ENCODE measurements around the gene PFKFB3. TPM values are rescaled to one million over a fixed set of nuclear protein-coding genes. Genes with fewer than 3 reads are reported as not detected.

Gene PFKFB3
- total and polyA plus RNA-seq, 9 of the 15 experiments (the other 6 are each of a cell fraction or from before 2014, with no cell fraction given) = 0.46 to 21.6 (median 7.8) TPM

GRCh38 chr10:6214612-6215011 is 11.9 kb downstream of the PFKFB3 start:
- Histone ChIP-seq H2AFZ (ENCODE audit: low read depth, low read length) (no peak overlapping the region), H3K27ac (ENCODE audit: extremely low read depth, low read depth, low read length) (no peak overlapping the region), H3K36me3 (ENCODE audit: control insufficient read depth, insufficient read depth, low read length) (peaks cover 56% of the 10 kb centered on the region; the same call in 2 of the 3 replicates), H3K4me3 (no peak overlapping the region), H3K27me3 (ENCODE audit: control insufficient read depth in 2 of 2, insufficient read depth in 2 of 2, low read length in 2 of 2) (no peaks in the 10 kb centered on the region), H3K9me1 (ENCODE audit: control insufficient read depth, insufficient read depth, low read length) (peaks cover 3% of the 10 kb centered on the region), H3K4me2 (ENCODE audit: insufficient read depth, low read length) (no peak overlapping the region), H3K79me2 (ENCODE audit: control insufficient read depth, insufficient read depth, low read length) (no peaks in the 10 kb centered on the region; the same call in 1 of the 3 replicates), H4K20me1 (replicated peaks; ENCODE audit: control insufficient read depth, insufficient read depth, low read length) (no peaks in the 10 kb centered on the region), H3K4me1 (replicated peaks in 1 of 2; ENCODE audit: control insufficient read depth in 2 of 2, insufficient read depth in 2 of 2, low read length in 2 of 2) (peaks cover 0 to 7% of the 10 kb centered on the region in 2 experiments; a peak in 1 of 5 replicates), H3K9ac (ENCODE audit: insufficient read depth in 1 of 2, low read depth in 2 of 2, low read length in 2 of 2) (no peak overlapping the region), H3K9me3 (replicated peaks; ENCODE audit: control insufficient read depth, insufficient read depth, low read depth, low read length) (no peaks in the 10 kb centered on the region)
- in situ Hi-C loops (cut with MboI) = no loop called here
- WGBS (ENCODE audit: insufficient coverage, low coverage, missing lambda C conversion rate) = 97% methylated on average over 7 of the region's 7 CpGs
- CTCF ChIA-PET (ENCODE audit: low intra/inter-chr PET ratio) = no interaction called here
- FAIRE-seq = no peak
- intact Hi-C loops (cut with micrococcal nuclease) = no loop called here
- ATAC-seq = no peak
- no peak for DNase-seq (ENCODE audit: extremely low read depth in 1 of 4, low spot score in 3 of 4)
- TF ChIP-seq ZNF584 (CRISPR knock-in tag; IDR thresholded peaks at IDR 0.05; ENCODE audit: low read depth) (no peak), SUPT5H (IDR thresholded peaks at IDR 0.05) (no peak), ZNF740 (CRISPR knock-in tag; IDR thresholded peaks at IDR 0.05) (no peak), ZNF740 (tag; IDR thresholded peaks at IDR 0.05) (no peak), PKNOX1 (IDR thresholded peaks at IDR 0.05) (no peak), ZNF354B (CRISPR knock-in tag; IDR thresholded peaks at IDR 0.05) (no peak), SMARCB1 (IDR thresholded peaks at IDR 0.05; ENCODE audit: insufficient read length, low read depth) (no peak), DDX20 (tag; IDR thresholded peaks at IDR 0.05; ENCODE audit: low read depth) (no peak), CBX1 (IDR thresholded peaks at IDR 0.05; ENCODE audit: low read depth) (no peak), CCAR2 (IDR thresholded peaks at IDR 0.05; ENCODE audit: low read depth, low read length) (no peak), ATF1 (CRISPR knock-in tag; IDR thresholded peaks at IDR 0.05) (no peak), ATF1 (tag; IDR thresholded peaks at IDR 0.05) (no peak)
- TF ChIP-seq, protein P1, sequence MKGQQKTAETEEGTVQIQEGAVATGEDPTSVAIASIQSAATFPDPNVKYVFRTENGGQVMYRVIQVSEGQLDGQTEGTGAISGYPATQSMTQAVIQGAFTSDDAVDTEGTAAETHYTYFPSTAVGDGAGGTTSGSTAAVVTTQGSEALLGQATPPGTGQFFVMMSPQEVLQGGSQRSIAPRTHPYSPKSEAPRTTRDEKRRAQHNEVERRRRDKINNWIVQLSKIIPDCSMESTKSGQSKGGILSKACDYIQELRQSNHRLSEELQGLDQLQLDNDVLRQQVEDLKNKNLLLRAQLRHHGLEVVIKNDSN (CRISPR knock-in tag; IDR thresholded peaks at IDR 0.05) = no peak
- POLR2A ChIA-PET = no interaction called here
- no TSS peak for BruUV-seq (replicated peaks)
